GM12892 (cell line): ENCODE data around the gene FBL.

Experiments used
- POLR2A ChIP-seq: IDR thresholded peaks from 2 replicates; pipeline ENCODE4 v1.6.1; 2011; ENCODE audit warnings: low read depth, low read length, control low read depth
- POLR2AphosphoS5 ChIP-seq: IDR thresholded peaks from 2 replicates; pipeline ENCODE4 v1.6.1; 2011; ENCODE audit warnings: low read depth, low read length, control low read depth
- TAF1 ChIP-seq: IDR thresholded peaks from 2 replicates; pipeline ENCODE4 v1.6.1; 2011; ENCODE audit warnings: low read depth, mild to moderate bottlenecking, control low read depth, low read length, borderline replicate concordance

GRCh38 chr19:39870171-39870971 is 24.2 kb upstream of the FBL start:
- TF ChIP-seq POLR2AphosphoS5 = no peak
- no peak for TF ChIP-seq POLR2A
- TF ChIP-seq TAF1 = no peak
